OCI-LY7 (cell line): ENCODE measurements around the gene TMIGD2. TPM values are rescaled to one million over a fixed set of nuclear protein-coding genes. Genes with fewer than 3 reads are reported as not detected.

Experiments used
- BruUV-seq: library from RNA; stranded (reverse); fragments of 400-500 nt; replicated peaks from 2 replicates; lab custom pipeline; 2021; lab: Mats Ljungman, UMichigan
- CTCF ChIA-PET: fragments of 300-600 bp; sonication (Branson Sonifier 250); formaldehyde crosslinking; loops from one replicate; lab custom pipeline; 2022; ENCODE audit warnings: antibody characterized with exemption; ENCODE audit not compliant: unreplicated experiment; lab: Charles Lee
- POLR2A ChIA-PET: fragments of 300-600 bp; sonication (Branson Sonifier 250); formaldehyde crosslinking; loops from one replicate; lab custom pipeline; 2022; ENCODE audit warnings: antibody characterized with exemption; lab: Charles Lee
- DNase-seq: peaks from one replicate; pipeline ENCODE4 v3.0.0-alpha.2; 2015; ENCODE audit warnings: low spot score
- H2AFZ ChIP-seq: fragments of 200-600 bp; sonication (generic), shearing (Covaris generic); 2 replicates; pipeline ENCODE4 v1.6.1; 2014; ENCODE audit warnings: mild to moderate bottlenecking, antibody characterized with exemption, low read length, moderate library complexity
- H3K27ac ChIP-seq: fragments of 200-600 bp; sonication (generic); 2 replicates; pipeline ENCODE4 v1.5.1; 2014; ENCODE audit warnings: mixed run types, low read depth, mild to moderate bottlenecking, moderate library complexity, low read length, inconsistent platforms; ENCODE audit not compliant: poor library complexity, severe bottlenecking
- H3K36me3 ChIP-seq: fragments of 200-600 bp; sonication (generic); 2 replicates; pipeline ENCODE4 v1.6.1; 2014; ENCODE audit warnings: mild to moderate bottlenecking, antibody characterized with exemption, low read length, moderate library complexity, mixed read lengths; ENCODE audit not compliant: insufficient read depth
- H3K4me1 ChIP-seq: fragments of 200-600 bp; sonication (generic); 2 replicates; pipeline ENCODE4 v1.5.1; 2014; ENCODE audit warnings: mild to moderate bottlenecking, low read length; ENCODE audit not compliant: insufficient read depth, poor library complexity, severe bottlenecking
- H3K4me2 ChIP-seq: fragments of 200-600 bp; sonication (generic); 2 replicates; pipeline ENCODE4 v1.6.1; 2014; ENCODE audit warnings: mild to moderate bottlenecking, low read length
- H3K4me3 ChIP-seq: fragments of 200-600 bp; sonication (generic); 2 replicates; pipeline ENCODE4 v1.5.1; 2014; ENCODE audit warnings: mild to moderate bottlenecking, low read depth, low read length; ENCODE audit not compliant: poor library complexity, severe bottlenecking
- H3K79me2 ChIP-seq: fragments of 200-600 bp; sonication (generic); 2 replicates; pipeline ENCODE4 v1.6.1; 2016; ENCODE audit warnings: low read depth, mild to moderate bottlenecking, low read length, moderate library complexity, mixed read lengths; ENCODE audit not compliant: insufficient read depth
- H3K9me2 ChIP-seq: fragments of 200-600 bp; sonication (generic); 2 replicates; pipeline ENCODE4 v1.6.1; 2016; ENCODE audit warnings: mild to moderate bottlenecking, low read length, mixed read lengths; ENCODE audit not compliant: insufficient read depth
- H3K9me3 ChIP-seq: fragments of 200-600 bp; sonication (generic); 2 replicates; pipeline ENCODE4 v1.6.1; 2014; ENCODE audit warnings: mild to moderate bottlenecking, mixed run types, low read length, mixed read lengths
- H4K20me1 ChIP-seq: fragments of 200-600 bp; sonication (generic); 2 replicates; pipeline ENCODE4 v1.6.1; 2014; ENCODE audit warnings: mild to moderate bottlenecking, antibody characterized with exemption, low read length, moderate library complexity, mixed read lengths; ENCODE audit not compliant: insufficient read depth
- EZH2phosphoT487 ChIP-seq: fragments of 200-600 bp; sonication (generic); IDR thresholded peaks from 2 replicates; pipeline ENCODE4 v1.6.1; 2018; ENCODE audit warnings: low read depth, borderline replicate concordance, mild to moderate bottlenecking, mixed run types, antibody characterized with exemption, low read length, moderate library complexity, mixed read lengths
- intact Hi-C: fragments of 100-400 bp; cut with micrococcal nuclease; formaldehyde crosslinking; loops from one replicate; pipeline ENCODE4 v1.10.0; 2022; ENCODE audit not compliant: unreplicated experiment
- total RNA-seq, 2 experiments: library from RNA; depleted of rRNA in 1 of 2; stranded (reverse); fragments of >200 nt in 1 of 2; shearing (Covaris generic) in 1 of 2; gene quantifications; 2 replicates each; pipeline ENCODE4 v1.2.3, GENCODE V29; 2014 to 2022
- TF ChIP-seq, protein P1 (sequence below): fragments of 200-600 bp; sonication (generic); conservative IDR thresholded peaks from 2 replicates; pipeline ENCODE4 v1.5.1; 2014; ENCODE audit warnings: mild to moderate bottlenecking, antibody characterized with exemption, low read length, moderate library complexity, mixed read lengths

TMIGD2 gene
- total RNA-seq, 2 experiments from 2014 or later = 0.44 to 2.7 TPM

DNA sequence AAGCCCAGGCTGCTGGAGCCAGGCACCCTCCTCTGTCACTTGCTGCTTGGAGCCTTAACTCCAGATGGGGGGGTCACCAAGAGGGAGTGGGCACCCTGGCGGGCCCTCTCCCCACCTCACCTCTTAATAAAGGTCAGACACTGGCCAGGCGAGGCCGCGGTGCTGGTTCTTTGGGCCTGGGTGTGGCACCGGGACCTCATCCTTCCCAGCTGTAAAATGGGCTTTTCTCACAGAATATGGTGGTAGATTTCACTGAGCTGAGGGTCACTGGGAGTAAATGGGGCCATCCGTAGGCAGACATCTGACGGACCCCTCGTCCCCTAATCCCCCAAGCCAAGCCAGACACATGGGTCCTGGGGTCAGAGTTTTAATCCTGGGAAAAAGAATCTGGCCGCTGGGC, 21.5 kb upstream of the TMIGD2 start:
- DNase-seq = no peak
- H3K4me3 ChIP-seq = no peak overlapping the region
- no peak overlapping the region for H3K4me2 ChIP-seq
- 0 out of 2 replicates have a peak, but pooled peaks cover 8% of the 10 kb centered on the region for H3K9me3 ChIP-seq
- H3K9me2 ChIP-seq = no peaks in the 10 kb centered on the region
- no peak for TF ChIP-seq EZH2phosphoT487
- TF ChIP-seq, protein P1, sequence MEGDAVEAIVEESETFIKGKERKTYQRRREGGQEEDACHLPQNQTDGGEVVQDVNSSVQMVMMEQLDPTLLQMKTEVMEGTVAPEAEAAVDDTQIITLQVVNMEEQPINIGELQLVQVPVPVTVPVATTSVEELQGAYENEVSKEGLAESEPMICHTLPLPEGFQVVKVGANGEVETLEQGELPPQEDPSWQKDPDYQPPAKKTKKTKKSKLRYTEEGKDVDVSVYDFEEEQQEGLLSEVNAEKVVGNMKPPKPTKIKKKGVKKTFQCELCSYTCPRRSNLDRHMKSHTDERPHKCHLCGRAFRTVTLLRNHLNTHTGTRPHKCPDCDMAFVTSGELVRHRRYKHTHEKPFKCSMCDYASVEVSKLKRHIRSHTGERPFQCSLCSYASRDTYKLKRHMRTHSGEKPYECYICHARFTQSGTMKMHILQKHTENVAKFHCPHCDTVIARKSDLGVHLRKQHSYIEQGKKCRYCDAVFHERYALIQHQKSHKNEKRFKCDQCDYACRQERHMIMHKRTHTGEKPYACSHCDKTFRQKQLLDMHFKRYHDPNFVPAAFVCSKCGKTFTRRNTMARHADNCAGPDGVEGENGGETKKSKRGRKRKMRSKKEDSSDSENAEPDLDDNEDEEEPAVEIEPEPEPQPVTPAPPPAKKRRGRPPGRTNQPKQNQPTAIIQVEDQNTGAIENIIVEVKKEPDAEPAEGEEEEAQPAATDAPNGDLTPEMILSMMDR = no peak
- ChIA-PET CTCF (no interaction called here), POLR2A (no interaction called here)
- no peak overlapping the region for H2AFZ ChIP-seq
- intact Hi-C loops = no loop called here
- no peak overlapping the region for H3K27ac ChIP-seq
- no peaks in the 10 kb centered on the region for H3K36me3 ChIP-seq
- no peaks in the 10 kb centered on the region for H4K20me1 ChIP-seq
- peaks cover 8% of the 10 kb centered on the region for H3K4me1 ChIP-seq
- no TSS peak for BruUV-seq
- H3K79me2 ChIP-seq = no peaks in the 10 kb centered on the region

DNA sequence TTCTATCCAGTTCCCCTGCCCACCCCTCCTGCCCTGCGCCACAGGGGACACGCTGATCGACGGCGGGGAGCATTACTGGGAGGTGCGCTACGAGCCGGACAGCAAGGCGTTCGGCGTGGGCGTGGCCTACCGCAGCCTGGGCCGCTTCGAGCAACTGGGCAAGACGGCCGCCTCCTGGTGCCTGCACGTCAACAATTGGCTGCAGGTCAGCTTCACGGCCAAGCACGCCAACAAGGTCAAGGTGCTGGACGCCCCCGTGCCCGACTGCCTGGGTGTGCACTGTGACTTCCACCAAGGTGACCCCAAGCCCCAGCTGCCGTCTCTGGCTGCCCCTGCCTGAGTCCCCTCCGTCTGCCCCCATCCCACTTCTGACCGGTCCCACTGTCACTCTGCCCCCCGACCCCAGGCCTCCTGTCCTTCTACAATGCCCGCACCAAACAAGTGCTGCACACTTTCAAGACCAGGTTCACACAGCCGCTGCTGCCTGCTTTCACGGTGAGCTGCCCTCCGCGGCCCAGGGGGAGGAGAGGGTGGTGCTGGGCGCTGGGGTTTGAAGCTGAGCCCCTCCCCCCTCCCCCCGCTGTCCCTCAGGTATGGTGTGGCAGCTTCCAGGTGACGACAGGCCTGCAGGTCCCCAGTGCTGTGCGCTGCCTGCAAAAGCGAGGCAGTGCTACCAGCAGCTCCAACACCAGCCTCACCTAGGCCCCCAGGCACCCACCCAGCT, 20.9 kb upstream of the TMIGD2 start:
- TF ChIP-seq, protein P1 = no peak
- no peak for TF ChIP-seq EZH2phosphoT487
- H4K20me1 ChIP-seq = no peaks in the 10 kb centered on the region
- H3K9me2 ChIP-seq = no peaks in the 10 kb centered on the region
- peaks cover 8% of the 10 kb centered on the region for H3K4me1 ChIP-seq
- intact Hi-C loops = no loop called here
- no peak overlapping the region for H3K27ac ChIP-seq
- no peak overlapping the region for H3K4me3 ChIP-seq
- no peak overlapping the region for H3K4me2 ChIP-seq
- H2AFZ ChIP-seq = no peak overlapping the region
- no peaks in the 10 kb centered on the region for H3K36me3 ChIP-seq
- 0 out of 2 replicates have a peak, but pooled peaks cover 8% of the 10 kb centered on the region for H3K9me3 ChIP-seq
- no TSS peak for BruUV-seq
- no peak for DNase-seq
- no peaks in the 10 kb centered on the region for H3K79me2 ChIP-seq
- POLR2A ChIA-PET = no interaction called here
- CTCF ChIA-PET = no interaction called here

DNA sequence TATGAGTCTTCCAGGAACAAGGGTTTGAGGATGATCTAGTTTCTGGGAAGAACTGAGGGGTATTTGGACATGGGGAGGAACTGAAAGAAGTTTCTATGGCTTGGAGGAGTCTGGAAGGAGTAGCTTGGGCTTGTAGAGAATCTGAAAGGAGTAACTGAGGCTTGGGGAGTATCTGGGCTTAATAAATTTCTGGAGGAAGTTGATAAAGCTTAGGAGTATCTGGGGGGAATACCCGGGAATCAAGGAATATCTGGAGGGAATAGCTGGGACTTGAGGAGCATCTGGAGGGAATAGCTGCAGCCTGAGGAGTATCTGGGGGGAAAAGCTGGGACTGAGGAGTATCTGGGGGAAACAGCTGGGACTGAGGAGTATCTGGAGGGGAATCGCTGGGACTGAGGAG, 18.2 kb upstream of the TMIGD2 start:
- 0 out of 2 replicates have a peak, but pooled peaks cover 8% of the 10 kb centered on the region for H3K9me3 ChIP-seq
- H4K20me1 ChIP-seq = no peaks in the 10 kb centered on the region
- no peaks in the 10 kb centered on the region for H3K4me1 ChIP-seq
- H2AFZ ChIP-seq = no peak overlapping the region
- no peaks in the 10 kb centered on the region for H3K9me2 ChIP-seq
- no peaks in the 10 kb centered on the region for H3K36me3 ChIP-seq
- DNase-seq = no peak
- intact Hi-C loops = no loop called here
- H3K27ac ChIP-seq = no peak overlapping the region
- POLR2A ChIA-PET = interaction anchor here (1.1 to 1.7 kb wide), 2 partner anchors 13 to 22 kb away, joined by 4 to 5 read pairs; partner anchors contain the start of gene MPND
- no TSS peak for BruUV-seq
- CTCF ChIA-PET = no interaction called here
- no peaks in the 10 kb centered on the region for H3K79me2 ChIP-seq
- no peak overlapping the region for H3K4me3 ChIP-seq
- no peak overlapping the region for H3K4me2 ChIP-seq
- TF ChIP-seq, protein P1 = no peak
- TF ChIP-seq EZH2phosphoT487 = no peak
